Activated CD4-positive, alpha-beta memory T cell treated with anti-CD3 and anti-CD28 coated beads for 36 hours (primary cell): ENCODE data around the gene CHD5. TPM values are rescaled to one million over a fixed set of nuclear protein-coding genes. Genes with fewer than 3 reads are reported as not detected.

ENCODE experiments used
- CTCF ChIA-PET: fragments of 350-600 bp; sonication (Branson Sonifier 250); formaldehyde crosslinking; loops from one replicate; lab custom pipeline; 2021; ENCODE audit warnings: antibody characterized with exemption, inconsistent platforms; lab: Charles Lee
- POLR2A ChIA-PET: fragments of 350-600 bp; sonication (Branson Sonifier 250); formaldehyde crosslinking; loops from one replicate; lab custom pipeline; 2021; ENCODE audit warnings: antibody characterized with exemption; lab: Charles Lee
- DNase-seq: peaks from one replicate; pipeline ENCODE4 v3.0.0-alpha.2; 2020
- H3K27ac Mint-ChIP-seq: one replicate; pipeline ENCODE4 v1.8.0; 2021; ENCODE audit warnings: mixed read lengths
- H3K27me3 Mint-ChIP-seq: one replicate; pipeline ENCODE4 v1.8.0; 2021; ENCODE audit warnings: mixed read lengths
- H3K36me3 Mint-ChIP-seq: one replicate; pipeline ENCODE4 v1.8.0; 2021; ENCODE audit warnings: mixed read lengths
- H3K4me1 Mint-ChIP-seq: one replicate; pipeline ENCODE4 v1.8.0; 2021; ENCODE audit warnings: low read depth, mixed read lengths
- H3K4me3 Mint-ChIP-seq: one replicate; pipeline ENCODE4 v1.8.0; 2021; ENCODE audit warnings: mild to moderate bottlenecking, mixed read lengths
- H3K9me3 Mint-ChIP-seq: one replicate; pipeline ENCODE4 v1.8.0; 2021; ENCODE audit warnings: mixed read lengths
- intact Hi-C: fragments of 100-400 bp; cut with micrococcal nuclease; formaldehyde crosslinking; loops from one replicate; pipeline ENCODE4 v1.15.1; 2023
- total RNA-seq, 2 experiments: library from RNA; stranded (reverse); gene quantifications; one replicate each; pipeline ENCODE4 v1.2.3, GENCODE V29; 2021

CHD5 gene
- total RNA-seq, 2 experiments from 2014 or later: 0.38 to 0.51 TPM

DNA sequence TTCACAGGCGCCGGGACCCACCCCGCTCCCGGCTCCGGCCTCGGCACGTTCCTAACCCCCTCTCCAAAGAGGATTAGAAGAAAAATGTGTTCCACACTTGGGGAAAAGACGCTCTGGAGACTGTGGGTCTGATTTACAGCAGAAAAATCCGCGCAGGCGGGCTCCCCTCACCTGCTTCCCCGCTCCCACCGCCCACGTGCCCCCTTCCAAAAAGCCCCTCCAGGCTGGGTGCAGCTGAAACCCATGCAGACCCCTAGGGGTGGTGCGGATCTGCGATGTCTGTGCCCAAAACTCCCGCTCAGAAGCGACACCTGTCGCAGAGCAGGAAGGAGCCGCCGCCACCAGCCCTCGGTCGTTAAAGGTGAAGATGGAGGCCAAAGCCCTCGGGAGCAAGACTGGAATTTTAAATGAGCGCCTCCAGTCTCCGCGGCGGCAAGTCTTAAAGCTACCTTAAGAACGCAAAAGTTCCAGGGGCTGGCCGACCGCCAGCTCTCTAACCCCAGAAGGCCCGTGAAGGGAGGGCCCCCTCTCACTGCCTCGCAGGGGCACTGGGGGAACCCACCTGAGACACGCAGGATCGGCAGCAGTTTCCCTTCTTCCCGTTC is 688 bp upstream of the CHD5 start:
- intact Hi-C loops: loop anchor here (2.0 kb wide), 1 partner anchor 18 kb away; the partner anchor contains the start of gene RPL22
- Mint-ChIP-seq H3K4me3 (no peak overlapping the region), H3K4me1 (peaks cover 37% of the 10 kb centered on the region), H3K27me3 (peaks cover 43% of the 10 kb centered on the region), H3K9me3 (no peaks in the 10 kb centered on the region), H3K36me3 (peaks cover 11% of the 10 kb centered on the region), H3K27ac (no peak overlapping the region)
- POLR2A ChIA-PET: no interaction called here
- no peak for DNase-seq
- CTCF ChIA-PET: no interaction called here

DNA sequence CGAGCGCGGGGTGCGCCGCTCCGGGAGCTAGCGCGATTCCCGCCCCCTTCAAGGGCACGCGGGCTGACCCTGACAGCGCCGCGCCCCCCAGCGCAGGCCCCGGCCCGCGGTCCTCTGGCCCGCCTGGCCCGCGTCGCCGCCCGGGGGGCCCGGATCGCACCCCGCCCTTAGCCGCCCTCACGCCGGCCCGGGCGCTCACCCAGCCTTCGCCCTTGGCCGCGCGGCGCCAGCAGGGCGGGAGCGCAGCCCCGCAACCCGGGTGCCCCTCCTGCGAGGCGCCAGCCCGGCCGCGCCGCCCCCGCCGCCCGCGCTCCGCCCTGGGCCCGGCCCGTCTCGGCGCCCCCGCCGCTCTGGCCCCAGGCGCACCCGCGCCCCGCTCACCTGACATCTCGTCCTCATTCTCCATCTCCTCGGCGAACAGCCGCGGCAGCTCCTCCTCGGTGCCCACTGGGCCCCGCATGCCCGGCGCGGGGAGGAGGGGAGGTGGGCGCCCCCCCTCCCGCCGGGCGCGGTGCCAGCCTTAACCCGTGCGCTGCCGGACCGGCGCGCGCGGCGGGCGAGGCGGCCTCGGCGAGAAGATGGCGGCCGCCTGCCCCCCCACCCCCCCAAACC is 451 bp downstream of the CHD5 start:
- H3K27me3 Mint-ChIP-seq: peaks cover 43% of the 10 kb centered on the region
- intact Hi-C loops: loop anchor here (2.0 kb wide), 1 partner anchor 19 kb away; the partner anchor contains the start of gene RPL22
- DNase-seq: no peak
- no peak overlapping the region for H3K4me3 Mint-ChIP-seq
- peaks cover 25% of the 10 kb centered on the region for H3K4me1 Mint-ChIP-seq
- ChIA-PET CTCF (no interaction called here), POLR2A (no interaction called here)
- H3K27ac Mint-ChIP-seq: no peak overlapping the region
- peaks cover 3% of the 10 kb centered on the region for H3K36me3 Mint-ChIP-seq
- no peaks in the 10 kb centered on the region for H3K9me3 Mint-ChIP-seq

- no peaks in the 10 kb centered on the region for H3K9me3 Mint-ChIP-seq
- no peak for DNase-seq
- H3K27me3 Mint-ChIP-seq: peaks cover 43% of the 10 kb centered on the region
- no peak overlapping the region for H3K27ac Mint-ChIP-seq
- peaks cover 20% of the 10 kb centered on the region for H3K4me1 Mint-ChIP-seq
- intact Hi-C loops: no loop called here
- no peaks in the 10 kb centered on the region for H3K36me3 Mint-ChIP-seq
- H3K4me3 Mint-ChIP-seq: no peak overlapping the region
- POLR2A ChIA-PET: no interaction called here
- CTCF ChIA-PET: no interaction called here
Observed at GRCh38 chr1:6178751-6179563, 1.2 kb downstream of the CHD5 start.

- ChIA-PET CTCF (no interaction called here), POLR2A (no interaction called here)
- intact Hi-C loops: no loop called here
- Mint-ChIP-seq H3K27ac (no peak overlapping the region), H3K9me3 (no peaks in the 10 kb centered on the region), H3K4me1 (peaks cover 20% of the 10 kb centered on the region), H3K36me3 (no peaks in the 10 kb centered on the region), H3K4me3 (no peak overlapping the region), H3K27me3 (peaks cover 43% of the 10 kb centered on the region)
- no peak for DNase-seq
Observed at GRCh38 chr1:6177681-6178380, 2.3 kb downstream of the CHD5 start.

- CTCF ChIA-PET: no interaction called here
- POLR2A ChIA-PET: no interaction called here
Observed at GRCh38 chr1:6176779-6177178, 3.3 kb downstream of the CHD5 start.

DNA sequence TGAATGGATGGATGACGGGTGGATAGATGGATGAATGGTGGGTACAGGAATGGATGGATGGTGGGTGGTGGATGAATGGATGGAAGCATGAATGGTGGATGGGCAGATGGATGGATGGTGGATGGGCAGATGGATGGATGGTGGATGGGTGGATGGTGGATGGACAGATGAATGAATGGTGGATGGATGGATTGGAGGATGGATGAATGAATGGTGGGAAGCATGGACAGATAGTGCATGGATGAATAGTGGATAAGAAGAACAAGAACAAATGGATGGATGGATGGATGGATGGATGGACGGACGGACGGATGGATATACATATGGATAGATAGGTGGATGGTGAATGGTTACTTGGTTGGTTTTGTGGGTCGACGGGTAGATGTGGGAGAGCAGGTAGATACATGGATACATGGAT is 4.7 kb downstream of the CHD5 start:
- ChIA-PET POLR2A (no interaction called here), CTCF (no interaction called here)
- no peak for DNase-seq
- Mint-ChIP-seq H3K27ac (no peak overlapping the region), H3K36me3 (no peaks in the 10 kb centered on the region), H3K27me3 (peaks cover 34% of the 10 kb centered on the region), H3K4me3 (no peak overlapping the region), H3K9me3 (no peaks in the 10 kb centered on the region), H3K4me1 (peaks cover 8% of the 10 kb centered on the region)
- intact Hi-C loops: no loop called here

More at GRCh38 chr1:6176779-6177178, 3.3 kb downstream of the CHD5 start:
- intact Hi-C loops: no loop called here
- no peak for DNase-seq
- Mint-ChIP-seq H3K27me3 (peaks cover 41% of the 10 kb centered on the region), H3K4me1 (peaks cover 19% of the 10 kb centered on the region), H3K9me3 (no peaks in the 10 kb centered on the region), H3K4me3 (no peak overlapping the region), H3K36me3 (no peaks in the 10 kb centered on the region), H3K27ac (no peak overlapping the region)

- no peaks in the 10 kb centered on the region for H3K9me3 Mint-ChIP-seq
- peaks cover 34% of the 10 kb centered on the region for H3K27me3 Mint-ChIP-seq
- peaks cover 8% of the 10 kb centered on the region for H3K4me1 Mint-ChIP-seq
- no peak for DNase-seq
- H3K27ac Mint-ChIP-seq: no peak overlapping the region
- H3K4me3 Mint-ChIP-seq: no peak overlapping the region
- H3K36me3 Mint-ChIP-seq: no peaks in the 10 kb centered on the region
- ChIA-PET POLR2A (no interaction called here), CTCF (no interaction called here)
- intact Hi-C loops: no loop called here
Observed at GRCh38 chr1:6174621-6175410, 5.3 kb downstream of the CHD5 start.

GRCh38 chr1:6172549-6172948 is 7.6 kb downstream of the CHD5 start:
- Mint-ChIP-seq H3K27ac (no peak overlapping the region), H3K4me3 (no peak overlapping the region), H3K9me3 (no peaks in the 10 kb centered on the region), H3K27me3 (peaks cover 20% of the 10 kb centered on the region), H3K36me3 (no peaks in the 10 kb centered on the region), H3K4me1 (peaks cover 2% of the 10 kb centered on the region)
- CTCF ChIA-PET: interaction anchor here (0.7 to 1.3 kb wide), 2 partner anchors 10 to 13 kb away, joined by 3 read pairs; no protein-coding TSS in a partner anchor
- POLR2A ChIA-PET: no interaction called here
- DNase-seq: no peak
- intact Hi-C loops: no loop called here

DNA sequence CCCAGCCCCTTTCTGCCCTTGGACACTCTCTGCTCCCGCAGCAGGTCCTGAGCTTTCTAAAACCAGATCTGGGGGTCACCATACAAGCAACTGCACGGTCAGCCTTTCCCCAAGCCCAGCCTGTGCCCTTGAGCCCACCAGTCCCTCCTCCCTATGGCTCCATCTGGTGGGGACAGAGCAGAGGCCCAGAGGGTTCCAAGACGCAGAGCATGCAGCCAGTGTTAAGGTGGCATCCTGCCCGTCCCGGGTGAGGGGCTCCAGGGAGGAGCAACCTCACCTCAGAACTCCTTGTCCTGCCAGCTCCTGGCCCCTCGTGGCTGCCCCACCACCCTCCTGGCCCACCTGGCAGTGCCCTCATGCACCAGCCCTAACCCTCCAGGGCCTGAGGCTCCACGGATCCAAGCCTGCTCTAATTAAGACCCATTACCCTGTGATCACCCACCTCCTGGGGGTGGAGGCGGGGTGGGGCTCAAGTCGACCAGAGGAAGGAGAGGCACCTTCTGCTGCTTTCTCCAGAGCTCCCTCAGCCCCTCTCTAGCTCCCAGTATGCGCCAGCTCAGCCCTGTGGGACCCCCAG is 8.5 kb downstream of the CHD5 start:
- H3K27me3 Mint-ChIP-seq: peaks cover 14% of the 10 kb centered on the region
- H3K4me3 Mint-ChIP-seq: no peak overlapping the region
- CTCF ChIA-PET: interaction anchor here (0.7 to 1.3 kb wide), 2 partner anchors 14 to 63 kb away, joined by 3 read pairs; no protein-coding TSS in a partner anchor
- no peaks in the 10 kb centered on the region for H3K36me3 Mint-ChIP-seq
- no peak overlapping the region for H3K27ac Mint-ChIP-seq
- H3K9me3 Mint-ChIP-seq: no peaks in the 10 kb centered on the region
- DNase-seq: no peak
- POLR2A ChIA-PET: no interaction called here
- no peaks in the 10 kb centered on the region for H3K4me1 Mint-ChIP-seq
- intact Hi-C loops: no loop called here

GRCh38 chr1:6170742-6171201 is 9.3 kb downstream of the CHD5 start:
- ChIA-PET POLR2A (no interaction called here), CTCF (interaction anchor here (0.7 kb wide), 1 partner anchor 62 kb away, joined by 3 read pairs; no protein-coding TSS in a partner anchor)
- peaks cover 11% of the 10 kb centered on the region for H3K27me3 Mint-ChIP-seq
- no peak overlapping the region for H3K4me3 Mint-ChIP-seq
- DNase-seq: no peak
- no peaks in the 10 kb centered on the region for H3K4me1 Mint-ChIP-seq
- H3K36me3 Mint-ChIP-seq: no peaks in the 10 kb centered on the region
- no peaks in the 10 kb centered on the region for H3K9me3 Mint-ChIP-seq
- intact Hi-C loops: no loop called here
- H3K27ac Mint-ChIP-seq: no peak overlapping the region

DNA sequence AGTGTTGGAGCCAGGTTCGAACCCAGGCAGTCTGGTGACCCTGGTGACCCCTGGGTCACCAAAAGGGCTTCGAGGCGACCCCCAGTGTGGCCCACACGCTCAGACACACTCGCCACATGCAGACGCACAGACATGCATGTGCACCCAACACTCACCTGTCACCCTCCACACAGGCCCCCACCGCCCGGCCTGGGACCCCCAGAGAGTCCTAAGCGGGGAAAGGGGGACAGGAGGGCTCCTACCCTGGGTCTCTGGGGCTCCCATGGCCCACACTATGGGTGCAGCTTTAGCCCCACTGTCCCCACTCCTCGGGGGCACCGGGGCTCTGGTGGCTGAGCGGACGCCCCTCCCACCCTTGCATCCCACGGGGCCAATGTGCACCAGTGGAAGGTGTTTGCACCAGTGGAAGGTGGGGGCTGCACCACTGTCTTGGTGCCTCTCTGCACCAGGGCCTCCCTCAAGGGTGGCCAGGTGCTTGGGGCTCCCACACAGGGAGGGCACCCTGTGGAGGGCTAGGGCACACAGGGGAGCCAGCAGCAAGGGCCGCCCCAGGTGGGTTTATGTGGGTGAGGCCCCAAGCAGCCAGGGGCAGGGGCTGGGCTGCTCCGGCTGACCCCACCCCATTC is 9.9 kb downstream of the CHD5 start:
- Mint-ChIP-seq H3K27ac (no peak overlapping the region), H3K9me3 (no peaks in the 10 kb centered on the region), H3K4me3 (no peak overlapping the region), H3K36me3 (no peaks in the 10 kb centered on the region), H3K27me3 (peaks cover 11% of the 10 kb centered on the region), H3K4me1 (no peaks in the 10 kb centered on the region)
- intact Hi-C loops: no loop called here
- ChIA-PET CTCF (no interaction called here), POLR2A (no interaction called here)
- DNase-seq: no peak
